GM21447 (cell line): ENCODE measurements around the gene COL27A1.

ENCODE experiments used
- ATAC-seq: cut with Tn5 transposase; IDR thresholded peaks from one replicate; pipeline ENCODE4 v1.9.1; 2021; ENCODE audit not compliant: unreplicated experiment

COL27A1 gene

GRCh38 chr9:114221706-114222465 lies 66.5 kb downstream of the COL27A1 start:
- no peak for ATAC-seq

- no peak for ATAC-seq
These were observed 68.4 kb downstream of the COL27A1 start for GRCh38 chr9:114223564-114224246.

GRCh38 chr9:114224247-114224610 lies 68.9 kb downstream of the COL27A1 start:
- no peak for ATAC-seq

- ATAC-seq = no peak
These were observed 70.3 kb downstream of the COL27A1 start for GRCh38 chr9:114225561-114226212.

GRCh38 chr9:114226246-114227055 lies 71.1 kb downstream of the COL27A1 start:
- ATAC-seq = no peak

- no peak for ATAC-seq
These were observed 72.1 kb downstream of the COL27A1 start for GRCh38 chr9:114227288-114228015.

- ATAC-seq = no peak
These were observed 72.9 kb downstream of the COL27A1 start for GRCh38 chr9:114228016-114228808.

- no peak for ATAC-seq
These were observed 74.0 kb downstream of the COL27A1 start for GRCh38 chr9:114229295-114229694.

GRCh38 chr9:114230068-114230467 lies 74.7 kb downstream of the COL27A1 start:
- ATAC-seq = no peak

GRCh38 chr9:114231273-114231672 lies 75.9 kb downstream of the COL27A1 start:
- ATAC-seq = no peak

- no peak for ATAC-seq
These were observed 76.5 kb downstream of the COL27A1 start for GRCh38 chr9:114231719-114232449.

GRCh38 chr9:114233491-114234185 lies 78.3 kb downstream of the COL27A1 start:
- no peak for ATAC-seq

GRCh38 chr9:114235033-114235661 lies 79.8 kb downstream of the COL27A1 start:
- no peak for ATAC-seq

GRCh38 chr9:114236391-114237138 lies 81.2 kb downstream of the COL27A1 start:
- no peak for ATAC-seq

GRCh38 chr9:114237247-114237646 lies 81.9 kb downstream of the COL27A1 start:
- ATAC-seq = no peak

- no peak for ATAC-seq
These were observed 82.4 kb downstream of the COL27A1 start for GRCh38 chr9:114237781-114238180.

GRCh38 chr9:114238472-114238871 lies 83.1 kb downstream of the COL27A1 start:
- no peak for ATAC-seq
